Renal cortical epithelial cell (primary cell): ENCODE results near the gene ATP2C1. TPM values are rescaled to one million over a fixed set of nuclear protein-coding genes. Genes with fewer than 3 reads are reported as not detected.

Experiments
- DNase-seq: peaks from one replicate; pipeline ENCODE4 v3.0.0-alpha.2; 2011; ENCODE audit warnings: low read depth
- total RNA-seq: library from RNA; depleted of rRNA; stranded (reverse); fragments of >200 nt; gene quantifications from 2 replicates; pipeline ENCODE4 v1.2.3, GENCODE V29; 2014

The ATP2C1 gene
- total RNA-seq, 1 donor from 2014 or later: 348 TPM

DNA sequence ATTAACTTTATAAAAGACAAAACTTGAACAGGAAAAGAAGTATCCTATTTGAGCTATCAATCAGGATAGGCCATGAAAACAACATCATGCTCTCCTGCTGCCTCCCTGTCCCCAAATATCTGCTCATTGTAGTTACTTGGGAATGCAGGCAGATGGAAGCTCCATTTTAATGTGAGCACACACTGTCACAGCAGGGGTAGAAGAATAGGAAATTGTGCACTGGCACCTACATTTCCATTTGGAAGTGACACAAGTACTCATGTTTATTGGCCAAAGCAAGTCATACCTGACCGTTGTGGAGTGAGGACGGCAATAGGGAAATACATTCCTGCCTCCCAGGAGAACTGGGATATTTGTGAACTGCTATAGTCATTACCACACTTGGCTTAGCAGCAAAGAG is 80.3 kb downstream of the ATP2C1 start:
- no peak for DNase-seq

DNA sequence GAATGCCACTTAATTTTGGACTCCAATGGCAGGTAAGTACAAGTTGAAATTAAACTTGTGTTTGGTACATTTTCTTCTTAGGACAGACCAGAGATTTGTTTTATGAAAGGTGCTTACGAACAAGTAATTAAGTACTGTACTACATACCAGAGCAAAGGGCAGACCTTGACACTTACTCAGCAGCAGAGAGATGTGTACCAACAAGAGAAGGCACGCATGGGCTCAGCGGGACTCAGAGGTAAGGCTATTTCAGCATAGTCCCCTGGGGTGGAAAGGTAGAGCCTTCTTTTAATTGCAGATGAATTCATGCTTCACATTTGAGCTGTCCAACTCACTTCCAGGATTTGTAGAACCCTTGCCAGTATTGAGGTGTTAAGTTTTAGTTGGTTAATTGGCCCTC is 81.4 kb downstream of the ATP2C1 start:
- no peak for DNase-seq

DNA sequence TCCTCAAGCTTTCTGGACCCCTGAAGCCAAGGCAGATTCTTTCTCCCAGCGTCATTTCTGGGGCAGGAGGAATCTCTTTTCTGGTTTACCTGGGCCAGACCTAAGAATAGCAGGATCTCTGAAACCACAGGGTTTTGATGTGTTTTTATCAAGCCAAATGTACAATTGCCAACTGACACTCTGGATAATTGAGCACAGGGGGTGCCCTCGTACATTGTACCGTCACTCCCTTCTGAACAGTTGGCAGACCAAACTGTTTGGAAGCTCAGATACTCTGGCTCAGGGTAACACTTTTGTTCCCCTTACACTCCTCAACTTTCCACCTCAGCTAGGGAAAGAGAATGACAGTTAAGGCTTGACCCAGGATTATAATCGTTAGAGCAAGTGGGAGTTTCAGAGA is 82.8 kb downstream of the ATP2C1 start:
- no peak for DNase-seq

GRCh38 chr3:130979117-130979516 is 85.2 kb downstream of the ATP2C1 start:
- no peak for DNase-seq

- no peak for DNase-seq
Observed at GRCh38 chr3:130981469-130981868, 87.6 kb downstream of the ATP2C1 start.

GRCh38 chr3:130990282-130990681 is 96.4 kb downstream of the ATP2C1 start:
- DNase-seq: no peak

GRCh38 chr3:130991126-130991525 is 97.2 kb downstream of the ATP2C1 start:
- DNase-seq: no peak

- DNase-seq: no peak
Observed at GRCh38 chr3:130992344-130992743, 98.5 kb downstream of the ATP2C1 start.

GRCh38 chr3:130997289-130997688 is 103.4 kb downstream of the ATP2C1 start:
- peak; percentile 23 for DNase-seq

- DNase-seq: no peak
Observed at GRCh38 chr3:131001071-131001470, 107.2 kb downstream of the ATP2C1 start.

GRCh38 chr3:131004603-131005002 is 110.7 kb downstream of the ATP2C1 start:
- DNase-seq: no peak

GRCh38 chr3:131007256-131007655 is 113.4 kb downstream of the ATP2C1 start:
- no peak for DNase-seq

GRCh38 chr3:131007782-131008181 is 113.9 kb downstream of the ATP2C1 start:
- DNase-seq: no peak

DNA sequence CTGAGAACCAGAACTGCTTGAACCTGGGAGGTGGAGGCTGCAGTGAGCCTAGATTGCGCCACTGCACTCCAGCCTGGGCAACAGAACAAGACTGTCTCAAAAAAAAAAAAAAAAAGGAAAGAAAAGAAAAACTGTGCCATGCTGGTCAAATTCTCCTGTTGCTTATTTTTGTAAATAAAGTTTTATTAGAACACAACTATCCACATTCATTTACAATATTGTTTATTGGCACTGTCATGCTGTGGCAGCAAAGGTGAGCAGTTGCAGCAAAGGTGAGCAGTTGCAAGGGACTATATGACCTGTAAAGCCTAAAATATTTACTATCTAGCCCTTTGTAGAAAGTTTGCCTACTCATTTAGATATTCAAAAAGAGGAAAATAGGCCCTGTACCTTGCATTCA is 114.4 kb downstream of the ATP2C1 start:
- no peak for DNase-seq

DNA sequence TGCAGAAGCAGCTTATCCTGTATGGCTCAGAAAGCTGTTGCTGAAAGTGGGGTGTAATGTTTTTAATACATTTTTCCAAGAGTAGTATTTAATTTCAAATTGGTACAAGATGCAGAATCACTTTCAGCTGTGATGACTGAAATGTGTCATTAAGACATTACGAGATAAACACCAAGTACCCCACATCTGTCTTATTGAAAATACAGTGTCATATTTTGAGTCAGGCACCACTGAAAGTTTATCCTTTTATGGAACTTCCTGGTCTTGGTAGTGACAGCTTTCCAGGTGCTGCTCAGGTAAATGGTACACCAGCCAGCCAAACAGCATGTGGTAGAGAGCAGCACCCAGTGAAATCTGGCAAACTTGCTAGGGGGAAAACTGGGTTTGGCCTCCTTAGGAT is 115.8 kb downstream of the ATP2C1 start:
- DNase-seq: no peak

DNA sequence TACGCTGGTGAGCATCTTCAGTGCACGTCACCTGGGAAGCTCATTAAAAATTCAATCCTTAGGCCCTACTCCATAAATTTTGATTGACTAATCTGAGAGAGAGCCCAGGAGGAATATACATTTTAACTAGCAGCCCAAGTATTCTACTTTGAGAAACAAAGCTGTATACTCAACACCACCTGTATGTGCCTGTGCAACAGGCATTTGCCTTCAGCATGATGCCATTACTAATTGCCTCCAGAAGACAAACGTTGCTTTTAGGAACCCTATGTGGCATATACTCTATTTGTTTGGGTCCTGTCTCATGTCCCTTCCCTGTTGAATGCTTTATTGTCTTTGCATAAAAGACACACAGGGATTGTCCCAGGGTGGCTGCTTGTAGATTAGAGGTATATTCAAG is 125.1 kb downstream of the ATP2C1 start:
- DNase-seq: no peak

DNA sequence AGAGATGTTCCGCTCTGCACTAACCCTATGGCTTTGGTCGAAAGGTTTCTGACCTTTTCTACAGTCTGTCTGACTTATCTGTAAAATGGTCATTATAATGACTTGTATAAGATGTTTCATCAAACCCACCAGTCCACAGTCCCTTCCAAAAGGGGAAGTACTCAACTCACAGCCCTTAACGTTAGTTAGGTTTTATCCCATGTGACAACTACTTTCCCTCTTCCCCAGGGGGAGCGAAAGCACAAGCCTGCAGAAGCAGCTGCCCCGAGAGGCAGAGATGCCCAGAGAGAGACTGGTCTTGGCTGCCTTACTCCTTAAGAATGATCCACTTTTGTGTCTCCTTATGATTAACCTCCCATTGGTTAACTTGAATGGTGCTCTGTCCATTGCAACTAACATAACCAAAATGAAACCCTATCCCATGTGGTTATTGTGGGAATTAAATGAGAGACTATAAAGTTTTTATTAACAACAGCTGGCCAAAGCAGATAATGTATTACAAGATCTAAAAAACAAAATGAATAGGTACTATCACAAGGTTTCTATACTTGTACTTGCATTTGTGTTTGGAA is 126.3 kb downstream of the ATP2C1 start:
- DNase-seq: no peak

DNA sequence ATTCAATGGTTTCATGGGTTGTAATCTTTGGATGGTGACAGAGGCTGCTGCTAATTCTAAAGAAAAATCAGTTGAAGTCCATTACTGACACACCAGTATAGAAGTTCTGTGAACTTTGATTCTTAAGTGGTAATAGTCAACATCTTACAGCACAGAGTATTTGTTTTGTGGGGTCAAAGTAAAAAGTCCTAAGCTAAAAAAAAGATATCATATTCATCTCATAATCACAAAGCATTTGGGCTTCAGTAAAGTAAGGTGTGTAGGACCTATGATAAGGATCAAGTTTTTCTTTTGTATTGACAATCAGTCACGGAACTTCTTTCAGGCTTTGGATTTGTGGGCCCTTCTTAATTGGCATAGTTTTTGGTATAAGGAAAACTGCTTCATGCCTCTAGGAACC is 131.7 kb downstream of the ATP2C1 start:
- no peak for DNase-seq

DNA sequence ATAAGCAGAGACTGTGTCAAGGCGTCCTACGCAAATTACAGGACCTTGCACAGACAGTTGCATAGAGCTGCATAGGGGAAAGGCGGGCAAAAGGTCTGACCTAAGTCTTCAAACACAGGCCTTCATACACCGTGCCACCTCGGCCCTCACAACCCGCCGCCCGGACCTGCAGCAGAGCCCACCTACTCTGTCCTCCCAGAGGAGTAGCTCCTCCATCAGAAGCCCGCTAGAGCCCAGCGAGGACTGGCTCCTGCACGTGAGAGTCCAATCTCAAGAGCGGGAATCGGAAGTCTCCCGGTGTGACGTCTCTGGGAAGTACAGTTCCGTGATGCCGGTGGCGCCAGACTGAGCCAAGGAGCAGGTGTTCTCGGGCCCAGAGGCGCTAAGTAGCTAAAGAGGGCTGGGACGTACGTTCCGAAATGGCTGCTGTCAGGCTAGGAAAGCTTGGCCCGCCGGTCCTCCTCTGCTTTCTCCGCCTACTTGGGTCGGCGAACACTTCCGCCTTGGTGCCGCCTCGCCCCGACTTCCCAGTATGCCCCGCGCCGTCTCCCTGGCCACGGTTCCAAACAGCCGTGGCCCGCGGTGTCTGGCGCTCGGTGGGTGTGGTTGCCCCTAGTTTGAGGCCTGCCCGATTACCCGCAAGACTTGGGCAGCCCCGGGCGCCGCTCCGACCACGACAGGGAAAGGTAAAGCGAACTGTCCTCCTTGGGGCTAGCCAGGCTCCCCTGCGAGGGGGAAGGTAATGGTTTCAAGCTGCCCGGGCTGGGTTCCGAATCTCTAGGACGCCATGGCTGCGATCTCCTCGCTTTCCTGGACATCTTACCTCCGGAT is 132.7 kb downstream of the ATP2C1 start, which contains the start of the genes ASTE1 and NEK11:
TSS of gene ASTE1 (minus strand) at position 505 of the 831 bp plus-strand sequence. CDS start 1,519 bp downstream, outside the sequence.
TSS of gene NEK11 (plus strand) at position 557 of the 831 bp plus-strand sequence. CDS start 2,832 bp downstream, outside the sequence.
- DNase-seq: peak; percentile 69

- DNase-seq: no peak
Observed at GRCh38 chr3:131028844-131029243, 135.0 kb downstream of the ATP2C1 start.

GRCh38 chr3:131031660-131032059 is 137.8 kb downstream of the ATP2C1 start:
- DNase-seq: no peak

- peak; percentile 47 for DNase-seq
Observed at GRCh38 chr3:131033480-131034080, 139.7 kb downstream of the ATP2C1 start.
